Activated T-helper 1 cell treated with anti-CD3 and anti-CD28 coated beads, Interleukin-12 subunit alpha, Interleukin-12 subunit beta, Interleukin-2, Interleukin-4 antibody, amounts not matched to agents 30 ng/mL and 10 ng/mL and 1 ng/mL, durations not matched to agents 14 hours and 24 hours and 36 hours (primary cell): ENCODE results near the gene PPM1E. TPM values are rescaled to one million over a fixed set of nuclear protein-coding genes. Genes with fewer than 3 reads are reported as not detected.

Source experiments
- DNase-seq: peaks from one replicate; pipeline ENCODE4 v3.0.0; 2021; ENCODE audit warnings: low spot score
- H3K27ac Mint-ChIP-seq: one replicate; pipeline ENCODE4 v1.8.0; 2021; ENCODE audit warnings: mild to moderate bottlenecking, mixed read lengths
- H3K27me3 Mint-ChIP-seq: one replicate; pipeline ENCODE4 v1.8.0; 2022; ENCODE audit warnings: mild to moderate bottlenecking, moderate library complexity, mixed read lengths; ENCODE audit not compliant: insufficient read depth
- H3K36me3 Mint-ChIP-seq: one replicate; pipeline ENCODE4 v1.8.0; 2021; ENCODE audit warnings: low read depth, mixed read lengths
- H3K4me1 Mint-ChIP-seq: one replicate; pipeline ENCODE4 v1.8.0; 2021; ENCODE audit warnings: low read depth, mixed read lengths
- H3K4me3 Mint-ChIP-seq: one replicate; pipeline ENCODE4 v1.8.0; 2021; ENCODE audit warnings: mild to moderate bottlenecking, moderate library complexity, mixed read lengths
- H3K9me3 Mint-ChIP-seq: one replicate; pipeline ENCODE4 v1.8.0; 2021; ENCODE audit warnings: mixed read lengths
- intact Hi-C: fragments of 100-400 bp; cut with micrococcal nuclease; formaldehyde crosslinking; loops from one replicate; pipeline ENCODE4 v1.15.1; 2024
- total RNA-seq: library from RNA; stranded (reverse); gene quantifications from 2 replicates; pipeline ENCODE4 v1.2.3, GENCODE V29; 2022

PPM1E gene
- total RNA-seq, 1 donor from 2014 or later: 0.03 TPM

- H3K27me3 Mint-ChIP-seq: no peaks in the 10 kb centered on the region
- H3K36me3 Mint-ChIP-seq: peaks cover 35% of the 10 kb centered on the region
- no peak overlapping the region for H3K27ac Mint-ChIP-seq
- no peaks in the 10 kb centered on the region for H3K9me3 Mint-ChIP-seq
- intact Hi-C loops: loop anchor here (2.0 to 10.0 kb wide), 2 partner anchors 297 to 665 kb away; no protein-coding TSS in a partner anchor
- peaks cover 22% of the 10 kb centered on the region for H3K4me1 Mint-ChIP-seq
- no peak for DNase-seq
- no peak overlapping the region for H3K4me3 Mint-ChIP-seq
Observed at GRCh38 chr17:59000022-59000421, 244.4 kb downstream of the PPM1E start.

- no peaks in the 10 kb centered on the region for H3K27me3 Mint-ChIP-seq
- intact Hi-C loops: loop anchor here (1.0 to 10.0 kb wide), 7 partner anchors 295 to 666 kb away; no protein-coding TSS in a partner anchor
- peak; percentile 78 for DNase-seq
- H3K4me3 Mint-ChIP-seq: peak overlapping the region; percentile 79
- H3K36me3 Mint-ChIP-seq: peaks cover 33% of the 10 kb centered on the region
- H3K9me3 Mint-ChIP-seq: no peaks in the 10 kb centered on the region
- H3K4me1 Mint-ChIP-seq: peaks cover 22% of the 10 kb centered on the region
- H3K27ac Mint-ChIP-seq: peak overlapping the region; percentile 87
Observed at GRCh38 chr17:59001158-59001814, 245.6 kb downstream of the PPM1E start.

DNA sequence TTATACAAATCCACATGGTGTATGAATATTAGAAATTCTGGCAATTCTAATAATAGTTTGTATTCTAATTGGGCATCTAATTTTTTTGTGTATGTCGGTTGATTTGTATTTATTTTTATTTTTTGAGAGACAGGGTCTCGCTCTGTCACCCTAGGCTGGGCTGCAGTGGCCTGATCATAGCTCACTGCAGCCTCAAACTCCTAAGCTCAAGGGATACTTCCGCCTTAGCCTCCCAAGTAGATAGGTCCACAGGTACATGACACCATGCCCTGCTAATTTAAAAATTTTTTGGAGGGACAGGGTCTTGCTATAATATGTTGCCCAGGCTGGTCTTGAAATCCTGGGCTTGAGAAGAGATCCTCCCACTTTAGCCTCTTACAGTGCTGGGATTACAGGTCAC lies 246.5 kb downstream of the PPM1E start:
- Mint-ChIP-seq H3K4me1 (peaks cover 22% of the 10 kb centered on the region), H3K27me3 (no peaks in the 10 kb centered on the region), H3K36me3 (peaks cover 30% of the 10 kb centered on the region), H3K9me3 (no peaks in the 10 kb centered on the region), H3K4me3 (peak overlapping the region; percentile 7), H3K27ac (no peak overlapping the region)
- DNase-seq: no peak
- intact Hi-C loops: loop anchor here (10.0 kb wide), 1 partner anchor 667 kb away; no protein-coding TSS in a partner anchor

DNA sequence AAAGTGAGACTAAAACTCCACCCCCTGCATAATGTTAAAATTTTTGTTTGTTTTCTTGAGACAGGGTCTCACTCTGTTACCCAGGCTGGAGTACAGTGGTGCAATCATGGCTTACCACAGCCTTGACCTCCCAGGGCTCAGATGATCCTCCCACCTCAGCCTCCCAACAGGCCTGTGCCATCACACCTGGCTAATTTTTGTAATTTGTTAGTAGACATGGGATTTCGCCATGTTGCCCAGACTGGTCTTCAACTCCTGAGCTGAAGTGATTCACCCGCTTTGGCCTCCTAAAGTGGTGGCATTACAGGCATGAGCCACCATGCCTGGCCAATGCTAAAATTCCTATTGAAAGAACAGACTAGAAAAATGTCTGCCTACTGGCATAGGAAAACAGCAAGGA lies 247.2 kb downstream of the PPM1E start:
- Mint-ChIP-seq H3K27me3 (no peaks in the 10 kb centered on the region), H3K4me1 (peaks cover 22% of the 10 kb centered on the region), H3K36me3 (peaks cover 26% of the 10 kb centered on the region), H3K4me3 (no peak overlapping the region), H3K9me3 (no peaks in the 10 kb centered on the region), H3K27ac (no peak overlapping the region)
- intact Hi-C loops: loop anchor here (10.0 kb wide), 1 partner anchor 668 kb away; no protein-coding TSS in a partner anchor
- DNase-seq: no peak

DNA sequence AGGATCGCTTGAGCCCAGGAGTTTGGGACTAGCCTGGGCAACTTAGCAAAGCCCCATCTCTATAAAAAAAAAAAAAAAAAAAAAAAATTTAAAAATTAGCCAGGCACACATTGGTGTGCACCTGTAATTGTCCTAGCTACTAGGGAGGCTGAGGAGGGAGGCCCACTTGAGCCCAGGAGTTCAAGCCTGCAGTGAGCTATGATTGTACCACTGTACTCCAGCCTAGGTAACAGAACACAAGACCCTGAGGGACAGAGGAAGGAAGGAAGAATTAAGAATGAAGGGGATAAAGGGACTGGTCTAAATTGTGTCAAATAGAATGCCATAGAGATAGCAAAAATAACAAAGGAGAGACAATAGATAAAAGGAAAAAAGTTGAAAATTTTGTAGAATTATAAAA lies 248.2 kb downstream of the PPM1E start:
- H3K9me3 Mint-ChIP-seq: no peaks in the 10 kb centered on the region
- peaks cover 16% of the 10 kb centered on the region for H3K36me3 Mint-ChIP-seq
- H3K4me3 Mint-ChIP-seq: no peak overlapping the region
- no peaks in the 10 kb centered on the region for H3K27me3 Mint-ChIP-seq
- H3K27ac Mint-ChIP-seq: peak overlapping the region; percentile 49
- peaks cover 22% of the 10 kb centered on the region for H3K4me1 Mint-ChIP-seq
- DNase-seq: no peak
- intact Hi-C loops: loop anchor here (2.0 to 10.0 kb wide), 3 partner anchors 43 to 669 kb away; partner anchors contain the start of gene PPM1E

GRCh38 chr17:59004338-59005111 lies 248.9 kb downstream of the PPM1E start:
- H3K27me3 Mint-ChIP-seq: no peaks in the 10 kb centered on the region
- DNase-seq: peak; percentile 44
- H3K9me3 Mint-ChIP-seq: no peaks in the 10 kb centered on the region
- intact Hi-C loops: loop anchor here (1.0 to 10.0 kb wide), 7 partner anchors 44 to 670 kb away; partner anchors contain the start of gene PPM1E
- peaks cover 11% of the 10 kb centered on the region for H3K36me3 Mint-ChIP-seq
- peaks cover 22% of the 10 kb centered on the region for H3K4me1 Mint-ChIP-seq
- H3K27ac Mint-ChIP-seq: peak overlapping the region; percentile 61
- peak overlapping the region; percentile 46 for H3K4me3 Mint-ChIP-seq

- DNase-seq: no peak
- Mint-ChIP-seq H3K9me3 (no peaks in the 10 kb centered on the region), H3K27ac (no peak overlapping the region), H3K4me3 (no peak overlapping the region), H3K36me3 (peaks cover 8% of the 10 kb centered on the region), H3K4me1 (peaks cover 6% of the 10 kb centered on the region), H3K27me3 (no peaks in the 10 kb centered on the region)
- intact Hi-C loops: loop anchor here (10.0 kb wide), 1 partner anchor 673 kb away; no protein-coding TSS in a partner anchor
Observed at GRCh38 chr17:59007995-59008394, 252.3 kb downstream of the PPM1E start.

- Mint-ChIP-seq H3K36me3 (peaks cover 11% of the 10 kb centered on the region), H3K9me3 (no peaks in the 10 kb centered on the region), H3K4me1 (peaks cover 6% of the 10 kb centered on the region), H3K27ac (no peak overlapping the region), H3K4me3 (no peak overlapping the region), H3K27me3 (no peaks in the 10 kb centered on the region)
- DNase-seq: no peak
- intact Hi-C loops: loop anchor here (10.0 kb wide), 1 partner anchor 674 kb away; no protein-coding TSS in a partner anchor
Observed at GRCh38 chr17:59008737-59009136, 253.1 kb downstream of the PPM1E start.

DNA sequence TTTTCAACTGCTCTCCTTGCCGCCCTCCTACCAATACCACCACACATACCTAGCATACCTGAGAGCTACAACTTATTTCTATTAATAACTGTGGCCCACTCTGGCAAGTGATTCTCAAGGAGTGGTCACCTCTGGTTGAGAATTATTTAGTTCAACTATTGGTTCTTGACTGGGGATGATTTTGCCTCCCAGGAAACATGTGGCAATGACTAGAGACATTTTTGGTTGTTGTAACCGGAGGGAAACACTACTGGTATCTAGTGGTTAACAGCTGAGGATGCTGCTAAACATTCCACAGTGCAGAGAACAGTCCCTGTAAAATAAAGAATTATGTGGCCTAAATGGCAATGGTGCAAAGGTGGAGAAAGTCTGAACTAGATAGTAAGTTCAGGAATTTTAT lies 254.4 kb downstream of the PPM1E start:
- Mint-ChIP-seq H3K27me3 (no peaks in the 10 kb centered on the region), H3K36me3 (peaks cover 11% of the 10 kb centered on the region), H3K27ac (no peak overlapping the region), H3K4me3 (no peak overlapping the region), H3K4me1 (peaks cover under 1% of the 10 kb centered on the region), H3K9me3 (no peaks in the 10 kb centered on the region)
- intact Hi-C loops: no loop called here
- no peak for DNase-seq

DNA sequence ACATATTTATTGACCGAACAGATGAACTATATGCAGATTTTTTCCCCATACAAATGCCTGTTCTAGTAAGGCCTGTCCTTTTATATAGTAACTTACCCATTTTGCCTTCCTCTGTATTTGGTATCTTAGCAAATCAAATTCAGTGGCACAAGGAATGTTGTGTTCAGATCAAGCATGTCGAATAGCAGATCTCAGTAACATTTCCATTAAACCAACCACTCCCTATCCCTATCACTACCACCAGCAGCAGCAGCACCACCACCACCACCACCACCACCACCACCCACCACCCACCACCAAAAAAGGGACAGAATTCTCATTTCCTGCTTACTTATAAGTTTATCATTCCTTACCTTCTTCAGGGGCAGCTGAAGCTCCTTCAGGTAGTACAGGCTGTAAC lies 256.3 kb downstream of the PPM1E start:
- H3K36me3 Mint-ChIP-seq: peaks cover 11% of the 10 kb centered on the region
- H3K27me3 Mint-ChIP-seq: no peaks in the 10 kb centered on the region
- DNase-seq: no peak
- no peaks in the 10 kb centered on the region for H3K4me1 Mint-ChIP-seq
- peak overlapping the region; percentile 63 for H3K27ac Mint-ChIP-seq
- intact Hi-C loops: no loop called here
- no peaks in the 10 kb centered on the region for H3K9me3 Mint-ChIP-seq
- no peak overlapping the region for H3K4me3 Mint-ChIP-seq

- Mint-ChIP-seq H3K36me3 (peaks cover 17% of the 10 kb centered on the region), H3K4me3 (no peak overlapping the region), H3K4me1 (no peaks in the 10 kb centered on the region), H3K9me3 (peaks cover 4% of the 10 kb centered on the region), H3K27me3 (no peaks in the 10 kb centered on the region), H3K27ac (no peak overlapping the region)
- DNase-seq: no peak
- intact Hi-C loops: no loop called here
Observed at GRCh38 chr17:59018019-59018418, 262.4 kb downstream of the PPM1E start.

- intact Hi-C loops: no loop called here
- no peaks in the 10 kb centered on the region for H3K27me3 Mint-ChIP-seq
- no peak overlapping the region for H3K27ac Mint-ChIP-seq
- peaks cover 4% of the 10 kb centered on the region for H3K9me3 Mint-ChIP-seq
- no peak overlapping the region for H3K4me3 Mint-ChIP-seq
- peaks cover 9% of the 10 kb centered on the region for H3K4me1 Mint-ChIP-seq
- no peak for DNase-seq
- peaks cover 27% of the 10 kb centered on the region for H3K36me3 Mint-ChIP-seq
Observed at GRCh38 chr17:59024916-59025315, 269.3 kb downstream of the PPM1E start.
